Kidney tubule cell (primary cell): ENCODE measurements around the gene LAMA5.

ENCODE experiments used
- DNase-seq: peaks from one replicate; pipeline ENCODE4 v3.0.0-alpha.2; 2018; ENCODE audit warnings: low spot score

Gene LAMA5

DNA sequence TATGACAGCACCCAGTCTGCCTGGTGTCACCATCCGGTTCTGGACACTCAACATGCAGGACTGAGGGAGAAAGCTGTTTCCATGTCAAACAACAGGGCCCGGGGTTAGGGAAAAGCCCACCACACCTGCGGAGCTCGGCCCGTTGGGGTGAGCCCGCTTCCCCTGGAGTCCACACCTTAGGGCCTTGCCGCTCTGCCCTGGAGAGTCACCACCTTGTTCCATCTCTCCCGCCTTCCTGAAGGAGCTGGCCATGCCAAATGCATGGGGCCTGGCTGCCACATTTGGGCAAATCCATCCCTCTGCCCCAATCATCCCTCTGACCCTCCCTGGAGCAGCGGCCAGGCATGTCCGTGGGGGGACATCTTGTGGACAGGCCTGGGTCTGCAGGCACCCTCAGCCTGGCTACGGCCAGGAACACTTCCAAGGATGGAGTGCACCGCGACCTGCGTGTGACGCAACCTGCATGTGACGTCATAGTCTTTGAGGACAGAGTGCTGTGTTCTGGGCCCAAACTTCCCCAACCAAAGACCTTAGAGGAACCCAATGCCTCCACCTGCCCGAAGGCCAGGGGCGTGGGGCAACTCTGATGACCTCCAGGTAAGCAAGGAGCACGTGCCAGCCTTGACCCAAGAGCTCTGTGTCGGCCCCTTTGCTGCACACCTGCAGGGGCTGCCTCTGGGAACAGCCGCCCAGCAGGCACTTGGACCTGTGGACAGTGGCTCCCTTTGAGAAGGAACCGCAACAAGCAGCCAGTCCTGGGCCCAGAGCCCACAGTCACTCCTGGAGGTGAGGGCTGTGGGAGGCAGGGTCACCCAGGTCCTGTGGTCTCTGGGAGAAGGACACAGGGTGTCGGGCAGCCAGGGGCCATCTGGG, 38.2 kb upstream of the LAMA5 start:
- peak; percentile 55 for DNase-seq

DNA sequence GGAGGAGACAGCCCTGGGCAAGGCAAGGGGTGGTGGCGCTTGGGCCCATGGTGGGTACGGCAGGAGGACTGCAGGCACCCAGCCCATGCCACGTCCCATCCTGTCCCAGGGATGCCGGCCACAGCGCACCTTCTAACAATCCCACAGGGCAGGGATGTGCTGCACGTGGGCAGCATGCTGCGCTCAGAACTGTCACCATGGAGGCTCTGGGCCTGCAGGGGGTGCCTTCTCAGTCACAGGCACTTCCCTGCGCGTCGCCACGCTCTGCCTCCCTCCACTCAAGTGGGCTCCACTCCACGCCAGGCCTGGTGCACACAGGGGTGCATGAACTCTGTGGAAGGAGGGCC, 37.6 kb upstream of the LAMA5 start:
- DNase-seq, result no peak

DNA sequence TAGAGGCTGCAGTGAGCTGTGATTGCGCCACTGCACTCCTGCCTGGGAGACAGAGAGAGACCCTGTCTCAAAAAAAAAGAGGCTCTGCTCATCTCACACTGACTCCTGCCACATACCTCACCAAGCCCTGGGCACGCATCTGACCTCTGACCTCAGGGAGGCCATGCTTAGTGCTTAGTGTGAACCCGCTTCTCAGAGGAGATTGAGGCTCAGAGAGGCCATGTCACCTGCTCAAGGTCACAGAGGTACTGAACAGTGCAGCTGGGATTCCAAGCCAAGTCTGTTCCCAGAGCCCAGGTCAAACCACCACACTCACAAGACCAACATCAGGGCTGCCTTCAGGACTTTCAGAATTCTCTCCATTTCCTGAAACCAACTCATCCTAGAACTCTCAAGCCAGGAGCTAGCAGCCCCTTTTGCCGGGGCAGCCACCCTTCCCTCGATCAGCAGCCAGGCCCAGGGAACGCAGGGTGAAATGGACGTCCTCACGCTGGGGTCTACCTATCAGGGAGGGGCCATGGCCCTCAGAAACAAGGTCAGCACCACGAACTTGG, 37.1 kb upstream of the LAMA5 start:
- no peak for DNase-seq

DNA sequence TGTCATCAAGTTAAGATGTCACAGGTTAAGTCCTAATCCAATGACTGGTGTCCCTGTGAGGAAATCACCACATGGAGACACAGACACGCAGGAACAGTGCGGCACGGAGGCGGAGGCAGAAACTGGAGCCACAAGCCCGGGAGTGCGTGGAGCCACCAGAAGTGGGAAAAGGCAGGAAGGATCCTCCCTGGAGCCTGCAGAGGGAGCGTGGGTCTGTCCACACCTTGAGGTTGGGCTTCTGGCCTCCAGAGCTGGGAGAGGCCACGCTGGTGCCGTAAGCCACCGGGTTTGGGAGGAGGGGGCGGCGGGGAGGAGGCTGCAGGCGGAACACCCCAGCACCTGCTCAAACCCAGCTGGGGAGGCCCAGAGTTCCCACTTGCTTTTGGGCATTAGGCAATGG, 36.2 kb upstream of the LAMA5 start:
- DNase-seq, result no peak

DNA sequence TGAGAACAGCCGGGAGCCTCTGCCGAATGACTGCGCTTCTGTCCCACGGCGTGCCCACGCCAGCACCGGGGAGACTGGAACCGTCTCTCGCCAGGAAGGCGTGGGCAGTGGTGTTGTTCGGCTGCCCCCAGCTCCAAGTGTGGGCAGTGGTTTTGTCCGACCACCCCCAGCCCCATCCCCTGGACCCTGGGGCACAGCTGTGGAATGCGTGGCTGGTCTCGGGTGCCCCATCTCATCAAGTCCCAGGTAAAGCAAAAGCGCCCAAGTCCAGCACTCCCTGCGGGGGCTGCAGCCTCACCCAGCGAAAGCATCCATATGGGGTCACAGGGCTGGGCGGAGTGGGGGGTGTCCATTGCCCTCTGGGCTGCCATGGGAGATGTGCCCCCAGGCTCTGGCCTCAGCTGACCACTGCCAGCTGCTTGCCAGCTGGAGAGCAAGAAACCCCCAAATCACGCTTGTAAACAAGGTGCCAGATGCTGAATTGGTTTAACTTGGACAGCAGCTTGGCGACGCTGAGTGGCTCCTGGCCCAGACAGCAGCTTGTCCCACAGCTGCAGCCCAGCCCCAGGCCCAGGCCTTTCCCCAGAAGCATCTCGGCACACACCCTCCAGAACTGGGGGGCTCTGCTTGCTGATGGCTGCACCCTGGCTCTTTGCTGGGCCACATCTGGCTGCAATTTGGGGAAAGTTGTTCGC, 35.5 kb upstream of the LAMA5 start:
- DNase-seq, result no peak

DNA sequence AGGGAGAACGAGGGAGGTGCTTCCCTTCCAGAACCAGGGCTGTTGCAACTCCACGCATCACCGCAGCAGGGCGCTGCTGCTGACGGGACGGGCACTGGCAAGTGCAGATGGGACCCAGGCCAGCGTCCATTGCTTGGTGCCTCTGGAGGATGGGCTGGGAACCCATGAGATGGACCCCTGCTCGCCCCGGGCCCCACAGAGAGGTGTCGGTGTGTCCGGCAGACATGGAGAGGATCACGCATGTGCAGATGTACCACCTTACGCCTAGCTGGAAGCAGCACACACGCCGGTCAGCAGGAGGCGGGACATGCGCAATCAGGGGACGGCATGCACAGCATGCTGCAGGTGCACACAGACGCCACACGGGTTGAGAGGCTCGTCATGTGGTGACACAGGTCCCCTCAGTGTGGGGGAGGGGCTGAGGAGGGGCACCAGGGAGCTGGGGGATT, 34.2 kb upstream of the LAMA5 start:
- DNase-seq, result no peak

DNA sequence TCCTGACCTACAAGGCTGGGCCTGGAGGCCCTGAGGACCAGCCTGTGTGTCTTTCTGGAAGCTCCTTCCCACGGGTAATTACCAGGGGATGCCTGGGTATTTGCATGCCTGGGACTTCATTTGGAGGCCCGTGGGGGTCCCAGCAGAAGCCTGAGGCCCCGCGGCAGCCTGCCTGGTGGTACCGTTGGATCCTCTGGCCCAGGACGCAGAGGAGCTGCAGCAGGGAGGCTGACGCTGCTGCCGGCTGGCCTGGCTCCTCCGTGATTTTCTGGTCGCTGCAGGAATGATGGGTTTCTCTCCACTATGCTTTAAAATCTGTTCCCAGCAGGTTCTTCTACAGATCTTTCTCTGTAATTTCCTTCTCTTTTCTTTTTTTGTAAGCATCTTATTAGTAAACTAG, 33.4 kb upstream of the LAMA5 start:
- DNase-seq, result no peak

DNA sequence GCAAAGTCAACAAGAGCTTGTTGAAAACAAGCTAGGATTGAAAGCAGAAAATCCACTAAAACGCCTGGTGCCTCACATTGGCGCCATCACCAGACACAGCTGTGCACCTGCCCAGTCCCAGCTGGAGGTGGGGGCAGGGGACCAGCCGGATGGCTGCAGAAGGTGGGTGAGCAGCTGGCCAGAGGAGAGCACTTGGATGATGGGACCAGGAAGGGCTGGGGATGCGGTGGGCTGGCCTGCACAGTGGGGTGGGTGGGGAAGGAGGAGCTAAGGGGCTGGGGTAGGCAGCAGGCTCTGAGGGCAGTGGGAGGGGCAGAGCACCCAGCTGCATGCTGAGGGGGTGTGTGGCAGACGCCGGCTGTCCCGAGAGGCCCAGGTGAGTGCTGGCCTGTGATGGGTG, 32.9 kb upstream of the LAMA5 start:
- DNase-seq, result no peak

DNA sequence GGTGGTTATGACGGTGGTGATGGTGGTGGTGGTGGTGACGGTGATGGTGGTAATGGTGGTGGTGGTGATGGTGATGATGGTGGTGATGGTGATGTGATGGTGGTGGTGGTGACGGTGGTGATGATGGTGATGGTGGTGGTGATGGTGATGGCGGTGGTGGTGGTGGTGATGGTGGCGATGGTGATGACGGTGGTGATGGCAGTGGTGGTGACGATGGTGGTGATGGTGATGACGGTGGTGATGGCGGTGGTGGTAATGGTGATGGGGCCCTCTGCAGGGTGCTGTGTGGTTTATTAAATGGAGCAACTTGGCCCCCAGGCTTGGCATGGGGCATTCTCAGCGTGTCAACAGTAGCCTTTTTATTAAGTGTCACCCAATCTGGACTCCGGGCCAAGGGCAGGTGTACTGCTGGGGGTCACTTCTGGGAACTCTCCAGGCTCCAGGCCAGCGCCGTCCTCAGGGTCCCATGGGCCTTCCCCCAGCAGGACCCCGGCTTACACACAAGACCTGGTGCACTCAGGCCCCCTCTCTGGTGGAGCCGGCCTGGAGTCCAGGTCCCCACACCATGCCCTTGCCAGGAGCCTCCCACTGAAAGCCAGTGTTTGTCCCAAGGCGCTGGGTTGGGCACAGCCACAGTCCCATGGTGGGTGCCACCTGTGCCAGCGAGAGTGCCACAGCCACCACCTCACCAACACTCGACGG, 31.2 kb upstream of the LAMA5 start:
- no peak for DNase-seq

DNA sequence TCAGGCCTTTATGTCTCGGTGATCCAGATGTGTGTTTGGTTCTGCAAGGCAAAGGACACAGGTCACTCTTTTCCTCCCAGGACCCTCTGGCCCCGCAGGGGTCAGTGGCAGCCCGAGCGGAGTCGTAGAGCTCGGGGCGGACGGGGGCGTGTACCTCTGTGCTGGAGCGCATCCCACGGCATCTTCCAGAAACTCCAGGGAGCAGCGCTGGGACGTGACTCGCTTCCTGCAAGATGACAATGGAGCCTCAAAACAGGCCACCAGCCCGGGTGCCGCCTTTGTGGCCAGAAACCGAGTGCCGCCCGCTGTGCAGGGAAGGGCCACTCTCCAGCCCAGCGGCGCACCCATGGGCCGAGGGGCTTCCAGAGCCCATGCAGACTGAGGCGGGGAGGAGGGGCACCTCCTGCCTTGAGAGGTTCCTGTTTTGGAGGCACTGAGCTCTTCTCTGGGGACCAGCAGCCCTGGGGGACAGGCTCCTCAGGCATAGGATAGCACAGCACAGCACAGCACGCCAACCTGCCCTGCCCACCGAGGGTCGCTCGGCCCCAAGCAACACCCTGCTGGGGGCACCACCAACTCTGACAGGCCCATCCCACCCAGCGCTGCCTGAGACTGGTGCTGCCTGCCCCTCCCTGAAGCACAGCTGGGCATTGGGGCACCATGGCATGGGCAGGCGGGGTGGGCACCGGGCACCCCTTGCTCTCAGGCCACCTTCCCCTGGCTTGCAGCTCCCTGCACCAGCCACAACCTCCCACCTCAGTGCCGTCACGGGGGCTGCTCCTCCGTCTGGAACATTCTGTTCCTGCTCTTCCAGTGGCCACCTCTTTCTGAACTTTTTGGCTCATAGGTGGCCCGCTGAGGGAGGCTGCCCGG, 29.5 kb upstream of the LAMA5 start:
- DNase-seq, result no peak

DNA sequence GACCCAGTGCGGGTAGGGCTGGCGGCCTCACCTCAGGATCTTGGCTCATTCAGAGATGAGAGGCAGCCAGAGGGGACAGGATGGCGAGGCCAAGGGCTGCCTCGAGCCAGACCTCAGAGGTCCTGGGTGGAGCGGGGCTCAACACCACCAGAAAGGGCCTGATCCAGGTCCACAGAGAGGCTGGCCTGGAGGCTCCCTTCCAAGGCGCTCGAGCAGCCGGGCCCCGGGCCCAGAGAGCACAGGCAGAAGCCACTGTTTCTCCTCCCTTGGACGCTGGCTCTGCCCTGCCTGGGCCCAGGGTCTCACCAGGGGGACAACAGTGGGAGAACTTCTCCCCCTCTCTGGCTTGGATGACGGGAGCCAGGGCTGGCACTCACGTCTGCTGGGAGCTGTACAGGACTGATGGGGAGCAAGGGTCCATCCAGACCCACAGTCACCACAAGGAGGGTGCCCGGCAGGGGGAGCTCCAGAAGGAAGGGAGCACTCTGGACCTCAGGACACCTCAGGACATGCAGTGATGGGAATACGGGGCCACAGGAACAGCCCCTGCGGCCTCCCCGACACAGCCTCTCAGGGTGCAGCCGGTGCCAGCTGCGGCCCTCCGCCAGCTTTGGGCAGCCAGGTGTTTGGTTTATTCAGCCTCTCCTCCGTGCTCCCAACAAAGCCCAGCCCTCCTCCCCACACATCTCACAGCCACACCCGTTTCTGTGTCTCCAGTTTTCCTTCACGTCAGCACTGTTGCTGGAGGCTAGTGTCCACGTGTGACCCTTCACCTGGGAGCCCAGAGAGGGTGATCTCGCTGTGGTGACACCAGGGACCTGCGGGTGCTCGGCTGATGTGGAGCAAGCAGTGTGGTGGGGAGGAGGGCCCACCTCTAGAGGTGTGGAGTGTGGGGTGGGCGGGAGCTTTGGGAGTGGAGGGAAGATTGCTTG, 28.5 kb upstream of the LAMA5 start:
- DNase-seq, result no peak

DNA sequence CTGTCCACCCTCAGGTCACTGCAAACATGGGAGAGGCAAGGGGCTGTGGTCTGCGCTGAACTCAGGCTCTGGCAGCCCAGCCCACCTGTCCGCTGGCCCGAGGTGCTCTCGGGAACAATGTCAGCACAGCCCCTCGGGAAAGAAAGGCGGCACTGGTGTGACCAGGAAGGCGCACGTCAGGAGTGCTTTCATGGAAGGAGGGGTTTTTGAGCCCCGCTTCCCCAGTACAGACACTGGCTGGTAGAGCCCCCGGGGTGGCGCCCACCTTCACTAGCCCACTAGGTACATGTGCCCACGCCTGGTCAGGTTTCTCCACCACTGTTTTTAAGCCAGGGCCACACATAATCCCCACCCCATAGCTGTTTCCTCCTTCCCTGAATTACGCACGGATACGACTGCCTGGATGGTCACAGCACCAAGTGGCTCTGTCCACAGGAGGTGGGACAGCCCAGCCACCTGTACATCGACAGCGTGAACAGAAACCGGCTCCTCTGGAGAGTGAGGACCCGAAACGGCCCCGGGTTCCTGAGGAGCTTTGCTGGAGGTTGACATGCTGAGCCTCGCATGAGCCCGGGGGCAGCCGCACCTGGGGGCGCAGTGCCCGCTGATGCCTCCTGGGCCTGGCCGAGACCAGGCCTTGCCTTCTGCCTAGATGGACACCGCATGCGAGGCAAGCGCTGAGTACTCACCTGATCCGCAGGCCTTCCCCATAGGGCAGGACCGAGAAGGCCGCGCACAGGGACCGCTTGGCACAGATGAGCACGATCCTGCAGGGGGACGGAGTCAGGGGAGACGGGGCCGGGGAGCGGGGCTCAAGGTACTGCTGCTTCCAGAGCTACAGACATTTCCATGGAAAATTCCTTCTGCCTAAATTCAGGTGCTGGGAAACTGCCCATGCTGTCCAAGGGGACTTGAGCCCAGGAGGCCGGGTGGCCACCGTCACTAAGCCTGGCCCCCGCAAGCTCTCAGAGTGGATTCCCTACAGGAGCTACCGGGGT, 27.4 kb upstream of the LAMA5 start:
- DNase-seq, result no peak

DNA sequence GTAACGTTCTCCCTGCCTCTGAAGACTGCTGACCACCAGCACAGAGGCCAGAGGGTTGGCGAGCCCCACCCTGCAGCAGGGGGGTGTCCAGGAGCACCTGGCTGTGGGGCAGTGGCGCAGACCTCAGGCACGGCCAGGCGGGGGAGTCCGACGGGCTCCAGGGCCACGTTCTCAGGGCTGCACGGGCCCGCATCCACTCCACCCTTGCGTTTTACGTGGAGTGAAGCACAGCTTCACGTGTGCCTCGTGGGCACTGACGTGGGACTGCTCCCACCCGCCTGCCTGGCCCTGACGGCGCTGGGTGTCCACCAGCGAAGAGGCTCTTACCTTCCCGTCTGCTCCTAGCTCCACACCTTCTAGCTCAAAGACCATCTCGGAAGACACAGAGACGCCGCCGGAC, 26.7 kb upstream of the LAMA5 start:
- no peak for DNase-seq

DNA sequence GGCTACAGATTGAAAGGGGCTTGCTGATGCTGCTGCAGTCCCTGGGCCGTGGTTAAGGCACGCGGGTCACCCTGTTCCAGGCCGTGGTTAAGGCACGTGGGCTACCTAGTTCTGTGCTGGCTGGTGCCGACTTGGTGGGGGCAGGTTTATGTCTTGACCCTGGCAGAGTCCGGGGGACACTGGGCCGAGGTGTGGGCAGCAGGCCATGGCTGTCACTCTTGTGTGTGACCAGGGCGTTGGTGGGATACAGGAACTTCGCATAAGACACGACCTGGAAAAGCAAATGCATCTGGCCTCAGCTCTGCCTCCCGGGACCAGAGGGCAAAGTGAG, 26.2 kb upstream of the LAMA5 start:
- no peak for DNase-seq

DNA sequence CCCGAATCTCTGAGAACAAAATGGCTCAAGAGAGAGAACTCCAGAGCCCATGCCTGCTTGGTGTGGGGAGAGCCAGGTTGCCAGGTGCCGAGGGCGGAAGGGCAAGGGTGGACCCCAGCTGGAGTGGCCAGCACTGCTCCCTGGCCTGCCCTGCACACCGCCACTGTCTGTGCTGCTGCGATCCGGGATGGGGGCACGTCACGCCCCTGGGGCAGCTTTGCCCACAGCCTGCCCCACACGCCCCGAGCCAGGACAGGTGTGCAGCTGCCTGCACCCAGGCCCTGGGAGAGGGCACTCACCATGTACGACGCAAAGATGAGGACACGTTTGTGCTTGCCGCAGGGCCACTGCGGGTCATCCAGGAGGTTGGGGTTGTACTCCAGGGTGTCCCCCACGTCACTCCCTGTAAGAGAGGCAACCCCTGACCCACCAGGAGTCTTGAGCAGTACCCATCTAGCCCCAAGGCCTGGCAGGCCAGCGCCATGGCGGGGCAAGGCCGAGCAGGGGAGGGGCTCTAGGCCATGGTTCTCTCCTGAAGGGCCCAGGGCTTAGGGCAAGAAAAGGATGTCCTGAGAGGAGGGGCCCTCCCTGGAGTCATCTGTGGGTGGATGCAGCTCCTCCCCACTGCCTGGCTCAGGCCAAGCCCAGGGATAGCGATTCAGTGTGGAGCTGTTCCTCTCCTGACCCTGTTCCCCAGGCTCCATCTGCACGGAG, 25.7 kb upstream of the LAMA5 start:
- no peak for DNase-seq

DNA sequence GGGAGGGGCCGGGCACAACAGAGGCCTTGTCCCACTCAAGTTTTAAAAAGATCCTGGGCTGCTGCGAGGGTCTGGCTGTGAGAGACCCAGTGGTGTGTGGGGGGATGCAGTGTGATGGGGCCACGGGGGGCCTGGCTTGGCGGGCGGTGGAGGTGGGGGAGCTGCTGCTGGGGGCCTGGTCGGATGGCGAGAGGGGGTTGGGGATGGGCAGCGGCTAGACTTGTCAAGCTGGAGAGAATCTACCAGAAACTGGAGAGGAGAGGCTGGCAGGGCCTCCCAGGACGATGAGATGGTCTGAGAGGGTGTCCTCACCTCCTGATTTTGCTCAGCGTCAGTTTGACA, 24.9 kb upstream of the LAMA5 start:
- no peak for DNase-seq

DNA sequence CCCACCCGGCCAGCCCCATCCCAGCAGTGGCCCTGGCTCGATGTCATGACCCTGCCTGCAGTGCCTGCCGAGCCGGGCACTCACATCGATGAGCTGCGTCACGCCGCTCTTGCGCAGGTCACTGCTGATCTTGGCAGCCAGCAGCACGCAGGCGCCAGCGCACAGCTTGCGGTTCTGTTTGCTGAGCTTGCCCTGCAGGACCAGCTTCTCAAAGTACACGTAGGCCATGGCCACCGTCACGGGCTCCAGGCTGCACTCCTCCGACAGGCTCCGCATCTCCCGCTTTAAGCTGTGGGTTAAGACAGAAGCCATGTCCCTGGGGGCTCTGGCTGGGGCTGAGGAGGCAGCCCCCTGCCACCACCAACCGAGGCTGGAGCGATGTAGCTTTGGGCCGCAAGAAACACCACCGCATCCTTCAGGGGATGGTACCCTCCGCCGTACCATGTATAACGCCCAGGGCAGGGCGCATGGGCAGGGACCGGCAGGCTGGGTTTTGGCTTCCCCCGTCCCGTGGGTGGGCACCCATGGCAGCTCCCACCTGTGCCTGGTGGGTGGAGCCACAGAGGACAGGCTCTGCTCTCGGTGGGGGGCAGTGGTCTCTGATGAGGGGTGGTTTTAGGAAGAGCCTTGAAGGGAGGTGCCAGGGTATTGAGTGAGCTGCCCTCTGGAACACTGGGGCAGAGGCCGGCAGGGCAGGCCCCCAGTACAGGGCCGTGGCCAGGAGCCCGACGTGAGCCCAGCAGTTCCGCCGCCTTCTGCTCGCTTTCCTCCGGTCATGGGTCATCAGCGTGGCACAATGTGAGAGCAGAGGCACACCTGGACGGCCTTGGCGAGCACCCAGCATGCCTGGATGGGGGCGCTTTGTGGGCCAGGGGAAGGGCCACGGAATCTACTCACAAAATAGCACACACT, 24.3 kb upstream of the LAMA5 start:
- no peak for DNase-seq
